Stimulated activated CD8-positive, alpha-beta memory T cell treated with anti-CD3 and anti-CD28 coated beads, Interleukin-2, amount 100 ng/mL, for 1 hour (primary cell): ENCODE data around the gene ATG101.

ENCODE experiments used
- DNase-seq, 2 donors: peaks; one replicate each; pipeline ENCODE4 v3.0.0-alpha.2; 2020; ENCODE audit warnings: low read depth in 2 of 2

Gene ATG101

DNA sequence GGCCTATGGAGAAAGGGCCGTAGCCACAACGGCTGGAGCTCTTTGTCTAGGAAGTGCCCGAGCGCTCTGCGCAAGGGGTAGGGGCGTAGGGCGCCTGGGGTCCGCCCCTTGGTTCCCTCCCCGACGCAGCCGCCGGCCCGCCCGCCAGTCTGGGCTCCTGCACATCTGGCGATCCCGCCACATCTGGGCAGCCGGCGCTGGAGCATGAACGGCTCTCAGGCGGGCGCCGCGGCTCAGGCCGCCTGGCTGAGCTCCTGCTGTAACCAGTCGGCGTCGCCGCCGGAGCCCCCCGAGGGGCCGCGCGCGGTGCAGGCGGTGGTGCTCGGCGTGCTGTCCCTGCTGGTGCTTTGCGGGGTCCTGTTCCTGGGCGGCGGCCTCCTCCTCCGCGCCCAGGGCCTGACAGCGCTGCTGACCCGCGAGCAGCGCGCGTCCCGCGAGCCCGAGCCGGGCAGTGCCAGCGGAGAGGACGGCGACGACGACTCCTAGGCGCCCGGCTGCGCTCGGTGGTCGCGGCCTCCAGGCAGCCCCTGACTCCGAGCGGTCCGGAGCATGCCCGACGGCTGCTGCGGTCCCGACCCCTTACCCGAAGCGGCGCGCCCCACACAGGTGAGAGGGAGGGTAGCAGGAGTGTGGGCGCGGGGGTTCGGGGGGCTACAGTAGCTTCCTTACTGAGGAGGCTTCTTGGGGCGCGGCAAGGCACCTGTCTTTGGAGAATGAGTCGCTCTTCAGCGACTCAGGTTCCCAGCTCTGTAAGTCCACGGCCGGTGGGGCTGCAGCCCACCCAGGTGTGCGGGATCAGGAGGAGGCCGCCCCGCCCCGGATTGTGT is 10.0 kb downstream of the ATG101 start, which contains the start of gene SMIM41:
TSS of gene SMIM41 (plus strand) at position 129 of the 827 bp plus-strand sequence. CDS start at position 205, 76 bp downstream.
- no peak for DNase-seq

DNA sequence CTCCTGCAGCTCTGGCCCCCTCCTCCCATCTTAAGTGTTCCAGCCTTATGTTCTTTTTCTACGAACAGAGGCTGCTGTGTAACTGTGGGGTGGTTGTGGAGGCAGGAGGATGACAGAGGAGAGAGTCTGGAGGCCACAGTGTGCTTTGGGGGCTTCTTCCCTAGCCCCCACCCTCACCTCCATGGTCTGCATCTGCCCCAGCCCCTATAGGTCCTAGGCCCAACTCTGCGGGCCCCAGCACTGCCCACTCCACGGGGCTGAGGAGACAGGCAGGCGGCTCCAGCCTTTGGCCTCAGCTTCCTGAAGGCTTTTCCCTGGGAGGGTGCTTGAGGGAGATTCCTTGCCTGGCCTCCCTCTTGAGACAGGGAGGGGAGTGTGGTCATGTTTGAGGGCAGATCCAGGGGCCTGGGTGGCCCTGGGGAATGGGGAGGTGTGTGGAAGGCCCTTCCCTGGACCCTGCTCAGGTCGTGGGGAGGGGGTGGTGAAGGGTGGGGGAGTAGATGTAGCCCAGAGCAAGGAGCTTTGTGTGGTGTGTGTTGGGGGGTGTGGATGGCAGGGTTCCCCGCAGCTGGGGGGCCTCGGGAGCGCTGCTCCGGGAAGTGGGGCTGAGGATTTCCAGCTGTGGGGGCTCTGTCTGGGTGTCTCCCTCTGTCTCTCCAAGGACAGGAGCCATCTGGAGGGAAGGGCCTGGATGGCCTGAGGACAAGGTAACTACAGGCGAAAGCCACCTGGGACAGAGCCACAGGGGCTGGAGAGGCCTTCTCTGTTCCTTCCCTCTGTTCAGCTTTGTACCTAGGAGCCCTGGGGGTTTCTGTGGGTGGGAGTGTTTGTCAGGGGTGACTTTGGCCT is 10.8 kb downstream of the ATG101 start:
- DNase-seq, result no peak

DNA sequence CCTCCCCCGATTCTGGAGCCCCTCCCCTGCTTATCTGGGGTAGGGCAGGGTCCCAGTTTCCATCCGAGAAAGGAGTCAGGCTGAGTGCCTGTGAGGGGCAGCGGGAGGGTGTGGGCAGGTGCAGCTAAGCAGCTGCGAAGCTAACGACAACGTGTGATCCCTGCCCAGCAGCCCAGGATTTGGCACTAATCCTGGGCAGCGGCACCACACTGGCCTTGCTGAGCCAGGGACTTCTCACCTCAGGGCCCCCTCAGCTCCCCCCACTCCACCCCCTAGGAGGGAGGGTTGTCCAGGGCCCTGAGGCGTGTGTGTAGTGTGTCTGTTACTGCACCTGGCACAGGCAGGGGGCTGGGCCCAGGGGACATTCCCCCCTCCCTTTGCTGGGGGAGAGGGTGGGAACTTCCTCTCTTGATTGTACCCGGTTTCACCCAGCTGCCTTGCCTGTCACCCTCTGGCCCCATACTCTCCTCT is 11.5 kb downstream of the ATG101 start:
- DNase-seq, result no peak

DNA sequence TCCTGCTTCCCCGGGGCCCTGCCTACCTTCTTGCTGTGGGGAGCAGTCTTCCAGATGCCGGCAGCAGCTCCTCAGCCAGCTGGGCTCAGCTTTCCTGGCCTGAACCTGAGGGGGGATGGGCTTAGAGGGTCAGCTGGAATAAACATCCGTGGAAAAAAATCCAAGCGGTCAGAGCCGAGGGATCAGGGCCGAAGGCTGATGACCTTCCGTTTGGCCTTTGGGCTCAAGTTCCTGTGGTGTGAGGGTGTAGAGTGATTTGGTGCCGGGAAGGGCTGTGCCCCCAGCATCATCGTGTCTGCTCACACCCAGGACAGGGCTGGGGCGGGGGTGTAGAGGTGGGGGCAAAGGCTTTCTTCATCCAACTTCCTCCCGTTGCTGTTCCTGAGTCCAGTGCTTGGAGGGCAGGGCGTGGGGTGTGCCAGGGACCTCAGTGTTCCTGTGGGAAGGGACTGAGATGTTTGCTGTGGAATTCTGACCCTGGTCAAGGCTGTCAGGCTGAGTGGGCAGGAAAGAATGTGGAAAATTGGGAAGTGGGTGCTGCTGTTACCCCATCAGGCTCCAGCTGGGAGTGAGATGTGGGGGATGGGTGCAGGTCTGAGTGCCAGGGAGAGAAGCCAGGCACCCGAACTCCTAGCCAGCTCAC is 12.4 kb downstream of the ATG101 start:
- no peak for DNase-seq

DNA sequence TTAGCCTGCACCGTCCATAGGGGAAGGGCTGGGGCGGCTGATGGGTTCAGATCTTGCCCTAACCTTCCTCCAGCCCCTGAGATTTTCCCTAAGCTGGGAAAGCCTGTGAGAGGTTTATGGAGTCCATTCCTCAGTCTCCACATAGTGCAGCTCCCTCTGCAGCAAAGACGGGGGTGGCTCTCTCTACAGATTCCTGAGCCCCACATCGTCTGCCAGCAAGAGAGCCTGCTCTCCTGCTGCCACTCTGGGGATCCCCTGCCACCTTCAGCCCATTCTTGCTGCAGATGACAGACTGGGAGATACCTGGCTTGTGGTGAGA is 12.8 kb downstream of the ATG101 start:
- DNase-seq, result no peak

DNA sequence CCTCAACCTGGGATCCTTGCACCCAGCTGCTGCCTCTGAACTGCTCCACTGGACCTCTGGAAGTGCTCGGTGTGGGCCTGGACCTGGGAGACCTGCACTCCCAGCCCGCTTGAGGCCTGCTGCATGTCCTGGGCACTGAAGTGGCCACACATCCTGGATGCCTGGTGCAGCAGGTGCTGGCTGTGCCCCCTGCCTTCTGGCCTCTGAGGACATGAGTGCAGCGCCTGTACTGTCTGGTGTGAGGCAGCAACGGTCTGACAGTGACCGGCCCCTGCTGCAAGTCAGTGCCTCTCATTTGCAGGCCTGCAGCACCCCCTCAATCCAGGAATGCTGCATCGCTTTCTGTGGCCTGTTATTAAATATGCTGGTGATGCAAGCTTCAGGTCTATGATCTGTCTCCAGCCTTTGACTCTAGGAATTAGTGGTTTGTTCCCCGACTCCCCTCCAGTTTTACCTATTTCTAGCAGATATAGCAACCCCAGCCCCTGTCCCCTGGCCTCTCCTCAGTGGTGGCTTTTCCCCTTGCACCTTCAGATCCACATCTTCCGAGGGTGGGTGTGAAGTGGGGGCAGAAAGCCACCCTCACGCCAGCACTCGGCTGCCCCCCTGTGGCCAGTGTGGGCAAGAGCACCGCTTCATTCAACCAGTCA is 13.3 kb downstream of the ATG101 start:
- peak; percentile 25 to 48 for DNase-seq

DNA sequence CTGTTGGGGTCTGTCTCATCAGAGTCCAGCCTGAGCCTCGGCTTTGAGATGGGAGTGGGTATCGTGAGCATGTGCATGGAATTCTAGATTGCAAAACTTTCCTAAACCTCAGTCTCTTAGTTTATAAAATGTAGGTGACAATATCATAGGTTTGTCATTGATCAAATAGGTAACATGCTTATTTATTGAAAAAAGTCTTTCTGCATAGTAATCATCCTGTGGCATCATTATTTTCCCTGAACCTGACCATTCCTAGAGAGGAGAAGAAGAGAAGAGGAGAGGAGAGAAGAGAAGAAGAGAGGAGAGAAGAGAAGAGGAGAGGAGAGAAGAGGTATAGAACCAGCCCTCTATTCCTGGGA is 13.8 kb downstream of the ATG101 start:
- no peak for DNase-seq

DNA sequence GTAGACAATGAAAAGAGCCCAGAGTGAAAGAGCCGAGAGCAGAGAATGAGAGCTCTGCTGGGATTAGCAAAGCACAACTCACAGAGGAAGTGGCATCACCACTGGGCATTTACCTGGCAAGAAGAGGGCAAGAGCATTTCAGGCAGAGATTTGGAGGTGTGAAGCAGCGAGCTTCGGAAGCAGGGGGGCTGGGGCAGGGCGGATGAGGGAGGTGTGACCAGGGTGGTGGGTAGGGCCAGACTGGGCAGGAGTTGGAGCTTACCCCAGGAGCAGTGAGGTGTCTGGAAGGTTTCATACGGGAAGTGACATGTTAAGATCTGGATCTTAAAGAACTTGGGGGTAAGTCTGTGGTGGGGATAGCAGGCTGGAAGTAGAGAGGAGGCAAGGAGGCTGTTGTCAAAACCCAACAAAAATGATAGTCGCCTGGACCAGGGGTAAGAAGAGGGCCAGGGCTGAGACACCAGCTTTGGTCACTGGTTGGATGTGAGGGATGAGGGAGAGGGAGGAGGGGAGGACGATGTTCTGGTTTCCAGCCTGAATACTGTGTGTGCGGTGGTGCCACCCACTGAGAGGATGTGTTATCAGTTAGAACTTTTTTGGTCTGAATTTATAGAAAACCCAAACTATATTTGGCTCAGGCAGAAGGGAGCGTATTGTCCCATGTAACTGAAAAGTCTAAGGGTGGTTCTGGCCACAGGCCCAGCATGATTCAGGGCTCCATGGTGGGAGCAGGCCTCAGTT is 14.9 kb downstream of the ATG101 start:
- DNase-seq, result no peak

DNA sequence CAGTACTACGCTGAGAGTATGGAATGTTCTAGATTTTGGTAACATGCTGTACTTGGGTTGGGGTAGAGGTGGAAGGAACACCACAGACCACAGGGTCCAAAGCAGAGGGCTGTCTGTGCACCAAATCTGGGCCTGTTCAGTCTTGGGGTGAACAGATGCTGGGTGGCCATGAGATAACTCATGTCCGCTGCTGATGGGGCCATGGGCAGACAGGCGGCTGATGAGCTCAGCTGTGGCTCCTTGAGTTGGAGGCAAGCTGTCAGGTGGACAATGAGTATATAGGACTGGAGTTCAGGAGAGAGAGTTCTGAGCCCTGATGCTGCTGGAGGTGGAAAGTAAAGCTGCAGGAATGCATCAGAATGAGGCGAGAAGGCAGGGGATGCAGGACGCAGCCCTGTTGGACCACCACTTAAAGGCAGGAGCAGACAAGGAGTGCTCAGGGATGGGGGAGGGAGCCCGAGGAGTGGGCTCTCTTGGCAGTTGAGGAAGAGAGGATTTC is 16.0 kb downstream of the ATG101 start:
- no peak for DNase-seq

DNA sequence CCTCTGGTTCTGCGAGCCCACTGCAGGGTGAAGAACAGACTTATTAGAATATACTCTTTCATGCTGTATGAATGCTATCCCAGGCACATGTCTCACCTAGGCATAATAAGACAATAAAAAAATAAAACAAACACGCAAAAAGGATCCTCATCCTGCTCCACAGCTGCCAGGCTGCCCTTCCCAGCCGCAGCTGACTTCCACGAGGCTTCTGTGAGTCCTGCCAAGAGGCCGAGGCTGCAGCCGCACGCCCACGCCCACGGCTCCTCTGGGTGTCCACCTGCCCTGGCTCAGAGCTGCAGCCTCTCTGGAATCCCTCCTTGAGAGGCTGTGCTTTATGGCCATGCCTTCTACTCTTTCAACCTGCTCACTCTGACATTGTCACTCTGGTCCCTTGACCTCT is 16.6 kb downstream of the ATG101 start:
- no peak for DNase-seq

DNA sequence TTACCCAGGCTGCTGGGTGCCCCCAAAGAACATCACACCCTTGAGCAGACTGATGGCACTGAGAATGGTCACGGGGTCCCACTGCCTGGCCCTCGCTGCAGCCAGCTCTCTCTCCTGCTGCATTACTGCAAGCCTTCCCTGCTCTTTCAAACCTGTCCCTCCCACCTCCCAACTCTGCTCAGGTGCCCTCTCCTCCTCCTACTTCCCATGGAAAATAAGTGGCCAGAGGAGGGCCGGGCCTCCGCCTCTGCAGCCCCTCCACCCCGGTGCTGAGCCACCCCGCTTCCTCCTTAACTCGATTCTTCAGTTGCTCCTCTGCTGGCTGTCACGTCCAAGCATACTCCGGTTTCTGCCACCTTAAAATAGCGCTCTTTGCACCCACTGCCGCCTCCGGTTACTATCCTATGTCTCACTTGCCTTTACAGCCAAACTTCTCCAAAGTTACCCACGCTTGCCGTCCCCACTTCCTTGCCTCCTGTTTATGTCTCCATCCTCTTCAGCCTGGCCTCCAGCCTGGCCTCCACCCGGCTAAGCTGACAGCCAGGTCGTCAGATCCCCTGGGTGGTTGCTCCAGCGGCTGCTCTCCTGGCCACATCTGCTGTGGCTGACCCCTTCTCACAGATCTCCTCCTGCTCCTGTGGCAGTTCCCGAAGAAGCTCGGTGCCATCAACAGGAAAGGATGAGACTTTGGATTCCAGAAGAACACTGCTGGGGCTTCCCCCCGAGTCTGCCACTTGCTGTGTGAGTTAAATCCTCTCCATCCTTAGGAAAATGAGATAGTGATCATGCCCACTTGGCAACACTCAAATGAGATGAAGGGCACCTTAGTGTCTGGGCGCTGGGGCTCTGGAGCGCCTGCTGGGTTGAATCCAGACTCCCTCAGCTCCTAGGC is 17.4 kb downstream of the ATG101 start:
- DNase-seq, result no peak

DNA sequence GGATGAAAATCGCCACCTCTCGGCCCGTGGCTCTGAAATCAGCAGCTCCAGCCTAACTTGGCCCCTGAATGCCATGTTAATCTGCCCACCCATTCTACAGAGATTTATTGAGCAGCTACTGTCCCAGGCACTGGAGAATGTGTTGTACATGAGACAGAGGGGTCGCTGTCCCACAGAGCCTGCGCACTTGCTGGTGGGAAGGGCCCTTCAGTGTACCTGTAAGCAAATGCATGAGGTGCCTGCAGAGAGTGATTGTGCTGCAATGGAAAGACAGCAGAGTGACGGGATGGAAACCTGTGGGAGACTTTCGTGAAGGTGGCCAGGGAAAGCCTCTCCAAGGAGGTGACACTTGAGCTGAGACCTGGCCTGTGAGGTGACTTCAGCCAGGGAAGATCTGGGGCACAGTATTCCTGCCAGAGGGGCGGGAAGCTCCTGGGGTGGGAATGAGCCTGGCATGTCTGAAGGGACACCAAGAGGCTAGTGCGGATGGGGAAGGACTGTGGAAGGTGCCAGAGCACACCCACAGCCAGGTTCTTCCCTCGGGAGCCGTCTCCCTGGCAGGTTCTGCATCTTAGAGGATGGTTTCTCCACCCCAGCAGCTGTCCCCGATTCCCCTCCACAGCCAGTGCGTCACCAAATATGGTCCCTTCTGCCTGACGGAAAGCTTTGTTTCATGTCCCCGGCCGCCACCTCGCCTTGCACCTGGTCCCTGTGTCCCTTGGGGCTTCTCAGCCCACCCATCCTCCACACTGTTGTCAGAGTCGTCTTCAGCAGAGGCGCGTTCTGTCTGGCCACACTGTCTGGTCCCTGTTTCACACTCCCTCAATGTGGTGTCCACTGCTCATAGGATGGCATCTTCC is 18.4 kb downstream of the ATG101 start:
- DNase-seq, result no peak

DNA sequence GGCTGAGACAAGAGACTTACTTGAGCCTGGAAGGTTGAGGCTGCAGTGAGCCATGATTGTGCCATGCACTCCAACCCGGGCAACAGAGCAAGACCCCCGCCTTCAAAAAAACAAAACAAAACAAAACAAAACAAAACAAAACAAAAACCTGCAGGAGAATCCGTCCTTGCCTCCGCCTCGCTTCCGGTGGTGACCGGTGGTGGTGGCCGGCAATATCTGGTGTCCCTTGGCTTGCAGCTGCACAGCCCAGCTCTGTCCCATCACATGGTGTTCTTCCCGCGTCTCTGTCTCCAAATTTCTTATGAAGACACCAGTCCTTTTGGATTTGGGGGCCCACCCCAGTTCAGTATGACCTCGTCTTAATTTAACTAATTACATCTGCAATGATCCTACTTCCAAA is 19.7 kb downstream of the ATG101 start:
- no peak for DNase-seq

DNA sequence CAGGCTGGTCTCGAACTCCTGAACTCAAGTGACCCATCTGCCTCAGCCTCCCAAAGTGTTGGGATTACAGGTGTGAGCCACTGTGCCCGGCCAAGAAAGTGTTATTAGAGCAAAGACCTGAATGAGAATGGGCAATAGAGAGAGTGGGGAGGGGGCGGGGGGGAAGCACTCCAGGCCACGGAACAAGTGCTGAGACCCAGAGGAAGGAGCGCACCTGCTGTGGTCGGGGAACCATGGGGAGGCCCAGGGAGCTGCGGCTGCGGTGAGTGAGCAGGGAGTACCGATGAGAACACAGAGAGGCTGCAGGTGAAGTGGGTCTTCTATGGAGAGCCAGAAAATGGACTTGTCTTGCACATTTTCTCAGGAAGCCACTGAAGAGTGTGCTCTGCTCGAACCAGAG is 20.5 kb downstream of the ATG101 start:
- DNase-seq, result no peak

DNA sequence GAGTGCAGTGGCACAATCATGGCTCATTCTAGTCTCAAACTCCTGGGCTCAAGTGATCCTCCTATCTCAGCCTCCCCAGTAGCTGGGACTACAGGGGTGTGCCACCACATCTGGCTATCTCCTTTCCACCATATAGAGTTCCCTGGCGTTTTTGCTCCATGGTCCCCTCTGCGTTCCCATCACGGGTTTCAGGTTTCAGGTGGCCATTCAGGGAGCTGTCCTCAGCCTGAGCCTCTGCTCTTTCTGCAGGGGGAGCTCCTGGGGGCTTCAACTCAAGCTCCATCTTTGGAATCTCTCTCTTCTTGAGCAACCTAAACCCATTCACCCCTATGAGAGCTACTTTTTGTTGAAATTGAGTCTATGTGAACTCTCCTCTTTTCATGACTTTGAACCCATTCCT is 21.3 kb downstream of the ATG101 start:
- DNase-seq, result no peak

DNA sequence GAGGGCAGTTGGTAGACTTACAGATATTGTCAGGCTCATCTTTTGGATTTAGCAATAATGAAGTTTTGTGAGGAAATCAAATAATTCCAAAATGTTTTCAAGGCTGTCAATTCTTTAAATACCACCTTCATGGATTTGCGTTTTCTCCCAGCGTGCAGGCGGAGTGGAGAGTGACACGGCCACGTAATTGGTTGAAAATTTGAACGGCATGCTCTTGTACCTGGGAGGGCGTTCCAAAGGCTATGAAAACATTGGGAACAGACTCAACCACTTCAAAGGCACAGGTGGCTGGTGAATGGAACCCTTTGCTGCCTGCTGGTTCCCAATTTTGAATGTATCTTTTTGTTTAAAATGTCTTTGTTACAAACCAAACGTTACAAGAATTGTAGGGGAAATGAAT is 22.1 kb downstream of the ATG101 start:
- DNase-seq, result no peak

DNA sequence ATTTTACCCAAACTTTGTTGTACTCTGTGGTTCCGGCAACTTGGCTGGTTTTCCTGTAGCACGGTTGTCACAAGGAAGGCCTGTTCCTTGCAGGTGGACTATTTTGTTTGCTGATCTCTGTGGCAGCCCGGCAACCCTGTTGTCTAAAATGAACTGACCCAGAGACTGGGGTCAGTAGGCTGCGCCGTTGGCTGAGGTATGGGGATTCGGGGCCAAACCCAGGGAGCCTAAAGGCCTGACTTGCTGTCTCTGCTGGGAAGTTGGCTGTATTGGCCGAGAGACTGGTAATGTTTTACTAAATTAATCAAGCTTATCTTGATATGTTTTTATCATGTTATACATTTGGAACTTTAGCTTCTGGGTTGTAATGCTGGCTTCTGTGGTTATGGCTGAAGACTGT is 23.6 kb downstream of the ATG101 start:
- DNase-seq, result no peak

DNA sequence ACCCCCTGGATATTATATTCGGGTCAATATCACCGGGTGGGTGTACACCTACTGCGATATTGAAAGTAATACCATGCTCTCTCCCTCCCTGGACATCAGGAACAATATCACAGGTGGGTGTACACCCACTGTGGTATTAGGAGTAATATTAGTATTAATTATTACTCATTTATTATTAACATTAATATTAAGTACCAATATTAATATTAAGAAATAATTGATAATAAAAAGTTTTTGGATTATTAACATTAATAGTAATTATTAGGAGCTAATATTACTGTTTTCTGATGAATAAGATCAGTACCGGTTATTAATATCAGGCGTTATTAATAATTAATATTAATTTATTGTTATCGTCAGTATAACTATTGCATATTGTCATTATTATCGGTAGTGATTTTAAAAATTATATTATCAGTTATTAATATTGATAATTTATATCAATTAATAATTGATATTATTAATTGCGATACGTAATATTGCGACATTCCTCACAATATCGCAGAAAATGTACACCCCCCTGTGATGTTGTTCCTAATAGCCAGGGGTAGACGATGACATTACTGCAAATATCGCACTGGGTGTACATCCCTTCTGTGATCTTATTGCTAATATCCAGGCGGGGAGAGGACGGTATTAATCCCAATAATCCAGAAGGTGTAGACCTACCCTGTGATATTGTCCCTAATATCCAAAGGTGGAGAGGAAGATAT is 26.7 kb downstream of the ATG101 start:
- DNase-seq, result no peak
